ENCODE data around the gene MTURN.

MTURN gene

GRCh38 chr7:30145426-30145970 lies 10.7 kb downstream of the MTURN start:
- Mint-ChIP-seq H3K27me3 (no peaks in the 10 kb centered on the region), H3K9me3 (no peaks in the 10 kb centered on the region)

GRCh38 chr7:30146127-30146612 lies 11.4 kb downstream of the MTURN start:
- Mint-ChIP-seq H3K4me1 (peaks cover 12% of the 10 kb centered on the region), H3K27ac (no peak overlapping the region), H3K27me3 (no peaks in the 10 kb centered on the region), H3K4me3 (no peak overlapping the region), H3K9me3 (no peaks in the 10 kb centered on the region), H3K36me3 (ENCODE audit: low read depth) (no peaks in the 10 kb centered on the region)
- ATAC-seq (peak; percentile 22), DNase-seq (no peak)

More at GRCh38 chr7:30145426-30145970, 10.7 kb downstream of the MTURN start:
- Mint-ChIP-seq H3K36me3 (ENCODE audit: low read depth) (no peaks in the 10 kb centered on the region), H3K4me1 (peaks cover 12% of the 10 kb centered on the region), H3K27ac (no peak overlapping the region), H3K4me3 (no peak overlapping the region)
- DNase-seq (no peak), ATAC-seq (no peak)

GRCh38 chr7:30147223-30147622 lies 12.4 kb downstream of the MTURN start:
- no peak overlapping the region for H3K27ac Mint-ChIP-seq
- H3K4me1 Mint-ChIP-seq: peaks cover 12% of the 10 kb centered on the region

GRCh38 chr7:30147785-30148184 lies 13.0 kb downstream of the MTURN start:
- H3K27me3 Mint-ChIP-seq: no peaks in the 10 kb centered on the region

More at GRCh38 chr7:30147223-30147622, 12.4 kb downstream of the MTURN start:
- Mint-ChIP-seq H3K36me3 (ENCODE audit: low read depth) (no peaks in the 10 kb centered on the region), H3K9me3 (no peaks in the 10 kb centered on the region), H3K4me3 (no peak overlapping the region), H3K27me3 (no peaks in the 10 kb centered on the region)
- DNase-seq (no peak), ATAC-seq (no peak)

GRCh38 chr7:30148426-30148825 lies 13.6 kb downstream of the MTURN start:
- ATAC-seq (no peak), DNase-seq (no peak)
- Mint-ChIP-seq H3K4me1 (peaks cover 10% of the 10 kb centered on the region), H3K36me3 (ENCODE audit: low read depth) (no peaks in the 10 kb centered on the region), H3K9me3 (no peaks in the 10 kb centered on the region), H3K27ac (no peak overlapping the region), H3K4me3 (no peak overlapping the region), H3K27me3 (no peaks in the 10 kb centered on the region)

More at GRCh38 chr7:30147785-30148184, 13.0 kb downstream of the MTURN start:
- ATAC-seq (no peak), DNase-seq (no peak)
- Mint-ChIP-seq H3K36me3 (ENCODE audit: low read depth) (no peaks in the 10 kb centered on the region), H3K9me3 (no peaks in the 10 kb centered on the region), H3K4me3 (no peak overlapping the region), H3K27ac (no peak overlapping the region), H3K4me1 (peaks cover 12% of the 10 kb centered on the region)

- peaks cover 4% of the 10 kb centered on the region for H3K4me1 Mint-ChIP-seq
- no peaks in the 10 kb centered on the region for H3K27me3 Mint-ChIP-seq
- peak overlapping the region; percentile 14 for H3K4me3 Mint-ChIP-seq
- peak; percentile 42 for ATAC-seq
- DNase-seq: peak; percentile 22
- H3K9me3 Mint-ChIP-seq: no peaks in the 10 kb centered on the region
- peak overlapping the region; percentile 64 for H3K27ac Mint-ChIP-seq
- no peaks in the 10 kb centered on the region for H3K36me3 Mint-ChIP-seq (ENCODE audit: low read depth)
Measured at GRCh38 chr7:30148951-30149459, 14.2 kb downstream of the MTURN start.

- Mint-ChIP-seq H3K27ac (peak overlapping the region; percentile 64), H3K9me3 (no peaks in the 10 kb centered on the region), H3K4me1 (no peaks in the 10 kb centered on the region), H3K27me3 (no peaks in the 10 kb centered on the region), H3K36me3 (ENCODE audit: low read depth) (no peaks in the 10 kb centered on the region), H3K4me3 (no peak overlapping the region)
- ATAC-seq (no peak), DNase-seq (no peak)
Measured at GRCh38 chr7:30149640-30150272, 15.0 kb downstream of the MTURN start.

- Mint-ChIP-seq H3K9me3 (no peaks in the 10 kb centered on the region), H3K4me3 (no peak overlapping the region), H3K36me3 (ENCODE audit: low read depth) (no peaks in the 10 kb centered on the region), H3K27ac (no peak overlapping the region), H3K4me1 (peaks cover 3% of the 10 kb centered on the region), H3K27me3 (no peaks in the 10 kb centered on the region)
- ATAC-seq: no peak
- DNase-seq: no peak
Measured at GRCh38 chr7:30150711-30151110, 15.9 kb downstream of the MTURN start.

- Mint-ChIP-seq H3K27me3 (no peaks in the 10 kb centered on the region), H3K27ac (no peak overlapping the region), H3K4me3 (no peak overlapping the region), H3K9me3 (no peaks in the 10 kb centered on the region), H3K36me3 (ENCODE audit: low read depth) (no peaks in the 10 kb centered on the region), H3K4me1 (peaks cover 28% of the 10 kb centered on the region)
- no peak for ATAC-seq
- no peak for DNase-seq
Measured at GRCh38 chr7:30154111-30154587, 19.4 kb downstream of the MTURN start.

GRCh38 chr7:30155481-30155880 lies 20.7 kb downstream of the MTURN start:
- Mint-ChIP-seq H3K9me3 (no peaks in the 10 kb centered on the region), H3K27me3 (no peaks in the 10 kb centered on the region), H3K27ac (no peak overlapping the region), H3K4me1 (peaks cover 42% of the 10 kb centered on the region), H3K4me3 (no peak overlapping the region), H3K36me3 (ENCODE audit: low read depth) (no peaks in the 10 kb centered on the region)
- ATAC-seq (no peak), DNase-seq (no peak)

- no peaks in the 10 kb centered on the region for H3K27me3 Mint-ChIP-seq
- H3K4me3 Mint-ChIP-seq: no peak overlapping the region
- no peaks in the 10 kb centered on the region for H3K9me3 Mint-ChIP-seq
- no peaks in the 10 kb centered on the region for H3K36me3 Mint-ChIP-seq (ENCODE audit: low read depth)
- peaks cover 52% of the 10 kb centered on the region for H3K4me1 Mint-ChIP-seq
- peak overlapping the region; percentile 26 for H3K27ac Mint-ChIP-seq
- ATAC-seq (no peak), DNase-seq (peak; percentile 20)
Measured at GRCh38 chr7:30157204-30157603, 22.4 kb downstream of the MTURN start.

- ATAC-seq: no peak
- no peaks in the 10 kb centered on the region for H3K36me3 Mint-ChIP-seq (ENCODE audit: low read depth)
- peak overlapping the region; percentile 32 for H3K27ac Mint-ChIP-seq
- H3K9me3 Mint-ChIP-seq: no peaks in the 10 kb centered on the region
- H3K4me1 Mint-ChIP-seq: peaks cover 71% of the 10 kb centered on the region
- DNase-seq: no peak
- no peaks in the 10 kb centered on the region for H3K27me3 Mint-ChIP-seq
- H3K4me3 Mint-ChIP-seq: no peak overlapping the region
Measured at GRCh38 chr7:30159163-30159562, 24.4 kb downstream of the MTURN start.

- Mint-ChIP-seq H3K9me3 (no peaks in the 10 kb centered on the region), H3K27me3 (no peaks in the 10 kb centered on the region), H3K4me1 (peaks cover 74% of the 10 kb centered on the region), H3K27ac (peak overlapping the region; percentile 32), H3K4me3 (no peak overlapping the region), H3K36me3 (ENCODE audit: low read depth) (no peaks in the 10 kb centered on the region)
- DNase-seq (peak; percentile 33), ATAC-seq (peak; percentile 74)
Measured at GRCh38 chr7:30159698-30160143, 24.9 kb downstream of the MTURN start.

- H3K36me3 Mint-ChIP-seq (ENCODE audit: low read depth): no peaks in the 10 kb centered on the region
- no peaks in the 10 kb centered on the region for H3K9me3 Mint-ChIP-seq
- no peak overlapping the region for H3K4me3 Mint-ChIP-seq
- peaks cover 74% of the 10 kb centered on the region for H3K4me1 Mint-ChIP-seq
- H3K27me3 Mint-ChIP-seq: no peaks in the 10 kb centered on the region
- no peak for ATAC-seq
- H3K27ac Mint-ChIP-seq: no peak overlapping the region
- DNase-seq: no peak
Measured at GRCh38 chr7:30160329-30160728, 25.5 kb downstream of the MTURN start.

GRCh38 chr7:30162133-30162532 lies 27.3 kb downstream of the MTURN start:
- Mint-ChIP-seq H3K4me1 (peaks cover 63% of the 10 kb centered on the region), H3K36me3 (ENCODE audit: low read depth) (no peaks in the 10 kb centered on the region), H3K9me3 (no peaks in the 10 kb centered on the region), H3K27me3 (no peaks in the 10 kb centered on the region), H3K27ac (peak overlapping the region; percentile 6), H3K4me3 (peak overlapping the region; percentile 38)
- ATAC-seq (no peak), DNase-seq (no peak)

Measured in activated naive CD8-positive, alpha-beta T cell treated with anti-CD3 and anti-CD28 coated beads, Interleukin-2, amount 50 U/mL, for 24 hours (primary cell).